Muscle layer of duodenum (tissue), 2 donors: ENCODE measurements around the gene NHSL1.

Source experiments
- H3K27ac ChIP-seq: one replicate; pipeline ENCODE4 v1.7.0; 2013; ENCODE audit warnings: mild to moderate bottlenecking, low read length
- H3K27me3 ChIP-seq: one replicate; pipeline ENCODE4 v1.7.0; 2013; ENCODE audit warnings: low read depth, mild to moderate bottlenecking, control low read depth, low read length
- H3K36me3 ChIP-seq, 2 donors: one replicate each; pipeline ENCODE4 v1.7.0; 2013; ENCODE audit warnings: low read length in 2 of 2, control low read depth in 1 of 2, mild to moderate bottlenecking in 1 of 2; ENCODE audit not compliant: insufficient read depth in 2 of 2, control insufficient read depth in 1 of 2
- H3K4me1 ChIP-seq, 2 donors: one replicate each; pipeline ENCODE4 v1.7.0; 2013; ENCODE audit warnings: low read length in 2 of 2, mild to moderate bottlenecking in 2 of 2, control low read depth in 1 of 2, moderate library complexity in 1 of 2; ENCODE audit not compliant: insufficient read depth in 2 of 2, control insufficient read depth in 1 of 2
- H3K4me3 ChIP-seq, 2 donors: one replicate each; pipeline ENCODE4 v1.7.0; 2013; ENCODE audit warnings: low read length in 2 of 2, low read depth in 1 of 2, mild to moderate bottlenecking in 1 of 2
- H3K9me3 ChIP-seq, 2 donors: one replicate each; pipeline ENCODE4 v1.7.0; 2013; ENCODE audit warnings: low read length in 2 of 2, control low read depth in 1 of 2, mild to moderate bottlenecking in 1 of 2; ENCODE audit not compliant: control insufficient read depth in 1 of 2
- donor health status: healthy.

The NHSL1 gene, protein sequence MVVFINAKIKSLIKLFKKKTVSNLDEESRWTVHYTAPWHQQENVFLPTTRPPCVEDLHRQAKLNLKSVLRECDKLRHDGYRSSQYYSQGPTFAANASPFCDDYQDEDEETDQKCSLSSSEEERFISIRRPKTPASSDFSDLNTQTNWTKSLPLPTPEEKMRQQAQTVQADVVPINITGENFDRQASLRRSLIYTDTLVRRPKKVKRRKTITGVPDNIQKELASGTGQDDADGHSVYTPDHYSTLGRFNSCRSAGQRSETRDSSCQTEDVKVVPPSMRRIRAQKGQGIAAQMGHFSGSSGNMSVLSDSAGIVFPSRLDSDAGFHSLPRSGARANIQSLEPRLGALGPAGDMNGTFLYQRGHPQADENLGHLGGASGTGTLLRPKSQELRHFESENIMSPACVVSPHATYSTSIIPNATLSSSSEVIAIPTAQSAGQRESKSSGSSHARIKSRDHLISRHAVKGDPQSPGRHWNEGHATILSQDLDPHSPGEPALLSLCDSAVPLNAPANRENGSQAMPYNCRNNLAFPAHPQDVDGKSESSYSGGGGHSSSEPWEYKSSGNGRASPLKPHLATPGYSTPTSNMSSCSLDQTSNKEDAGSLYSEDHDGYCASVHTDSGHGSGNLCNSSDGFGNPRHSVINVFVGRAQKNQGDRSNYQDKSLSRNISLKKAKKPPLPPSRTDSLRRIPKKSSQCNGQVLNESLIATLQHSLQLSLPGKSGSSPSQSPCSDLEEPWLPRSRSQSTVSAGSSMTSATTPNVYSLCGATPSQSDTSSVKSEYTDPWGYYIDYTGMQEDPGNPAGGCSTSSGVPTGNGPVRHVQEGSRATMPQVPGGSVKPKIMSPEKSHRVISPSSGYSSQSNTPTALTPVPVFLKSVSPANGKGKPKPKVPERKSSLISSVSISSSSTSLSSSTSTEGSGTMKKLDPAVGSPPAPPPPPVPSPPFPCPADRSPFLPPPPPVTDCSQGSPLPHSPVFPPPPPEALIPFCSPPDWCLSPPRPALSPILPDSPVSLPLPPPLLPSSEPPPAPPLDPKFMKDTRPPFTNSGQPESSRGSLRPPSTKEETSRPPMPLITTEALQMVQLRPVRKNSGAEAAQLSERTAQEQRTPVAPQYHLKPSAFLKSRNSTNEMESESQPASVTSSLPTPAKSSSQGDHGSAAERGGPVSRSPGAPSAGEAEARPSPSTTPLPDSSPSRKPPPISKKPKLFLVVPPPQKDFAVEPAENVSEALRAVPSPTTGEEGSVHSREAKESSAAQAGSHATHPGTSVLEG (N-terminal part only)

DNA sequence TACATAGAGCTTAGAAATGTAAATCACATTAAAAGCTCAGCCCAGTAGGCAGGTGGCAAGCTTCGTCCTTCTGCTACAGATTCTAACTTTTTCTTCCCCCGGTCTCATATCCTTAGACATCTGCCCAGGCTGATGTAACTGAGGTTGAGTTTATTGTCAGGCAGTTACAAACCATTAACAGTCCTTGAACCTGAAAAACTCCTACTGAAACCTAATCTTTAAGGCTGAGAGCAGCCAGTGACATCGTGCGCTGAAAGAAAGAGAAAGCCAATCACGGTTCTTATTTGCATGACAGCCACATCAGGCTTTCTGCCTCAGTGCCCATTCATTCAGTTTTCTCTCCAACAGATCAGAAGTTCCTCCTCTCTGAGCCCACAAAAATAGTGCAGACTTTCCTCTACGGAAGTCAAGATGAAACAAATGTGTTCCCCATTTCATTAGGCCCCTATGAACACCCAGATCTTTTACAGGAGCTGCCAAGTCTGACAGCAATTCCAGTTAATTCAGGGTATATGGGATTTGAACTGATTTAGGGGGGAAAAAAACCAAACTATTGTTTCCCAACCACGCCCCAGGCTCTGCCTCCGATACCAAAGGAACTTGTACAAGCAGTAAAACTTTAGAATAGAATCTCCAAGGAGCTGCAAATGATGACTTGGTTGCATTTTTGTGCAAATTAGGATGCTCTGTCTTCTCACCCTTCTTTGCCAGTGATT, at the start of gene NHSL1:
Gene NHSL1, minus strand, starts transcription at position 192 of the 716 bp plus-strand sequence. CDS start 204 bp downstream, outside the sequence.
- Histone ChIP-seq H3K4me1 (peaks cover 4 to 10% of the 10 kb centered on the region in 2 donors), H3K9me3 (no peaks in the 10 kb centered on the region)

DNA sequence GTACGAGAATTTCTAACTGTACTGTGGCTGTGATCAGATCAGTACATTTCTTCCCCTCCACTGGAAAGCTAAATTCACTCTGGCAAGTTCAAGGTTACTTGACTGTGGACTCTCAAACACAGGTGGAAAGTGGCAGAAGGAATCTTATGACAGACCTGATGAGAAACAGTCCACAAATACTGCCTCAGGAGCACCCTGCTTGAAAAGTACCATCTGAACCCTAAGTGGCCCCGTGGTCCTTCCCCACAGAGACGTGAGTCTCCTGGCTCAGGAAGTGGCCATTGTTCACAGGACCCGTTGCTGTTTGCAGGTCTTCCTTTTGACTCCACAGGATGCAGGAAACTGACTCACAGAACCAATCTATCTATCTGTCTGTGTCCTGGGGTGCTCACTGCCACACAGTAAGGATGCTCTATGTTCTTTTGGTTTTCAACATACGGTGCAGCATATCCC, 47.5 kb upstream of the NHSL1 start:
- no peak overlapping the region for H3K4me3 ChIP-seq
- no peaks in the 10 kb centered on the region for H3K36me3 ChIP-seq
- H3K27me3 ChIP-seq: no peaks in the 10 kb centered on the region
- H3K9me3 ChIP-seq: no peaks in the 10 kb centered on the region
- peaks cover 4 to 12% of the 10 kb centered on the region in 2 donors for H3K4me1 ChIP-seq
- no peak overlapping the region for H3K27ac ChIP-seq

More for the DNA sequence above, at the start of gene NHSL1:
- H3K36me3 ChIP-seq: no peaks in the 10 kb centered on the region
- H3K4me3 ChIP-seq: peak within 1 kb of the TSS in 1 of 2 donors; percentile 37
- no peaks in the 10 kb centered on the region for H3K27me3 ChIP-seq
- H3K27ac ChIP-seq: peak within 1 kb of the TSS; percentile 72

DNA sequence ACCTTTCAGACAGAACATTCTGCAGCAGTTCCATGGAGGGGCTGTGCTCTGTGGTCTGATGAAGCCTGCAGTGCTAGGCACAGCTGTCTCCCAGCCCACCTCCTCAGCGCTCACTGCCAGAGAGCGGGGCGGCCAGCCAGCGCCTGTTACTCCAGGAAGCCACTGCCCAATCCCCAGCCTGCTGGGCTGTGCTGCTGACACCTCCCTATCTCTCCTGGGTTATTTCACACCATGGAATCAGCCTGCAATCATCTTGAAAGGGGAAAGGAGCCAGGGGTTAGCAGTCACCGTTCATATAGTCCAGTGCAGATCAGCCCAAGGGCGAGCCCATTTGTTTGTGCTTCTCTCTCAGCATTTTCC, 46.3 kb upstream of the NHSL1 start:
- H3K36me3 ChIP-seq: no peaks in the 10 kb centered on the region
- H3K27me3 ChIP-seq: no peaks in the 10 kb centered on the region
- peak overlapping the region; percentile 34 to 54 for H3K4me3 ChIP-seq
- no peaks in the 10 kb centered on the region for H3K9me3 ChIP-seq
- H3K4me1 ChIP-seq: peaks cover 4 to 19% of the 10 kb centered on the region in 2 donors
- H3K27ac ChIP-seq: peak overlapping the region; percentile 32

DNA sequence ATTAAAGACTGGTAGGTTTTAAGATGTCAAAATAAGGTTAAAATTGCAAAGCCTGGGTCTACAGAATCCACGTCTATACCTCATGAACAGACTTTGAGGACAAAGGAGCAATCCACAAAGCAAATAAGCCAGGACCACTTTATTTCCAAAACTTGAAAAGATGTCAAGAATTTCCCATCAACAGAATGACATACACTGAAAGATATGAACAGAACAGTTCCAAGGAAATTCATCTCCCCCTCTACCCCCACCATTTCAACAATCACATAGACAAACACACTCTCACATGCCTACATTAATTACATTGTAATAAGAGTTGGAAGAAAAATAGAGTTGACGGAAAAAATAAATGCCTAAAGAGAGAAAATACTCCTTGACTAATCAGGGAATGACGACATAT, 45.2 kb upstream of the NHSL1 start:
- Histone ChIP-seq H3K4me3 (peak overlapping the region in 1 of 2 donors; percentile 54), H3K9me3 (no peaks in the 10 kb centered on the region), H3K4me1 (peaks cover 10 to 28% of the 10 kb centered on the region in 2 donors), H3K27me3 (no peaks in the 10 kb centered on the region), H3K27ac (no peak overlapping the region), H3K36me3 (no peaks in the 10 kb centered on the region)

DNA sequence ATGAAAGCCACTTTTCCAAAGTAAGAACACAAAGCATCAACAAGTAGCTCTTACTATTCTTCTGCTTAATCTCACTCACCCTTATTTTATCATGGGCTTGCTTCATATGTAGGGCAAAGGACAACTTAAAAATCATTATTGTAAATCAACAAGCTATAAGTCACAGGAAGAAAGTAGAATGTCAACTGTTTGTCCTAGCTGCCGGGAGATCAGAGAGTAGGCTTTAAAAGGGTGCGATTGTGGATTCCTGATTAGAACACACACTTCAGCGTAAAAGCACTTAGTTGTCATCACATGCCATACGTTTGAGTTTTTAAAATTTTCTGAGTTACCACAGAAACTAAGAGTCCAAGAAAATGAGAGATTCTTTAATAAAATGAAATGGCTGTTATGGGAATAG, 44.4 kb upstream of the NHSL1 start:
- Histone ChIP-seq H3K4me3 (no peak overlapping the region), H3K4me1 (peaks cover 10 to 31% of the 10 kb centered on the region in 2 donors), H3K27ac (peak overlapping the region; percentile 17), H3K27me3 (no peaks in the 10 kb centered on the region), H3K9me3 (no peaks in the 10 kb centered on the region), H3K36me3 (no peaks in the 10 kb centered on the region)

DNA sequence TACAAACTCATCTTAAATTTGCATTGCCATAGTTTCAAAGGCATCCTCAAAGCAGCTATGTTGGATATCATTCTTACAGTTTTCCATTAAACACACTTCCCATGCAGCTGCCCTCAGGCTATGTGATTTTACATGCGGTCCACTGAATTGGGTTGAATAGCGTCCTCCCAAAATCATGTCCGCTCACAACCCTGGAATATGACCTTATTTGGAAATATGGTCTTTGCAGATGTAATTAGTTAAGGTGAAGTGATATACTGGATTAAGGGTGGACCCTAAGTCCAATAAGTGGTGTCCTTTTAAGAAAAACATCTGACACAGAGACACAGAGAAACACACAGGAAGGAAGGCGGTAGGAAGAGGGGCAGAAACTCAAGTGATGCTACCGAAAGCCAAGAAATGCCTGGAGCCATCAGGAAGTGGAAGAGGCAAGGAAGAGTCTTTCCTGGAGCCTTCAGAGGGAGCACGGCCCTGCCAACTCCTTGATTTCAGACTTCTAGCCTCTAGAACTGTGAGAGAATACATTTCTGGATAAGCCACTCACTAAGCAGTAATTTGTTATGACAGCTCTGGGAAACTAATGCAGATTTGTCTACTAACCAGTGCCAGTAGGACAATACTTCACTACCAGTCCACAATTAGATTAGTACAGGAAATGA, 42.7 kb upstream of the NHSL1 start:
- Histone ChIP-seq H3K27ac (peak overlapping the region; percentile 75), H3K4me1 (peaks cover 10 to 35% of the 10 kb centered on the region in 2 donors), H3K27me3 (no peaks in the 10 kb centered on the region), H3K9me3 (no peaks in the 10 kb centered on the region), H3K36me3 (no peaks in the 10 kb centered on the region), H3K4me3 (peak overlapping the region in 1 of 2 donors; percentile 9)

DNA sequence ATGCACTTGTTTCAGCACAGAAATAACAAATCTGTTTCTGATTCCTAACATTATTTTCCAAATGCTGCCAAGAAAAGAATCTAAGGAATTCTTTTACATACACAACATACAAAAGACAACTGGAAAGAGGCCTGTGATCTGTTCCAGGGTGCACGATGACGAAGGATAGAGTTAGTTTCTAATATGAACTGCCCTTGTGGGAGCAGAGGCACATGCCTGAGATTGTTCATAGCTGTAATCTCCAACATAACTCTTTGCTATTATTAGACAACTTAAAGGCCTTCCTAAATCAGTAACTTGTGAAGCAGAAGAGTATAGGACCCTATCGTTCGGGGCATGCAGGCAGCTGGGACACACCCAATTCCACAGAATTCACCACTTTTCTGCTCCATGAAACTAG, 41.2 kb upstream of the NHSL1 start:
- Histone ChIP-seq H3K27me3 (no peaks in the 10 kb centered on the region), H3K4me1 (peaks cover 11 to 36% of the 10 kb centered on the region in 2 donors), H3K36me3 (no peaks in the 10 kb centered on the region), H3K4me3 (no peak overlapping the region), H3K27ac (peak overlapping the region; percentile 70), H3K9me3 (no peaks in the 10 kb centered on the region)

DNA sequence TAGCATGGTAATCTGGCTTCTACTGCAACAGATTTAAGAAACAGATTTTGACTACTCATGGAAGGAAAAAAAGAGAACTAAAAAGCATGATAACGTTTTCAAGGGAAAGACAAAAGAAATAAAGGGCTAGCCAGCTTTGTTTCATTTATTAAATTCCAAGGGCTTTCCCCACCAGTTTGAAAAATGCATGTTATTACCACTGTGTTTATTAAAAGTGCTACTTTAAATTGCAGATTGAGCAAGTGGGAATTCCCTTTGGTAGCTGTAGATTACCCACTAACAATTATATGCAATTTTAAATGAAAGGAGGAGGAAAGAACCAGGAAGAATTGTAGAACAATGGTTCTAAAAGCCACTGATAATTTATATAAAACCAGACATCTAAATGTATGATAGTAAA, 40.6 kb upstream of the NHSL1 start:
- H3K27ac ChIP-seq: peak overlapping the region; percentile 59
- H3K4me3 ChIP-seq: no peak overlapping the region
- no peaks in the 10 kb centered on the region for H3K27me3 ChIP-seq
- no peaks in the 10 kb centered on the region for H3K9me3 ChIP-seq
- peaks cover 11 to 38% of the 10 kb centered on the region in 2 donors for H3K4me1 ChIP-seq
- H3K36me3 ChIP-seq: no peaks in the 10 kb centered on the region

DNA sequence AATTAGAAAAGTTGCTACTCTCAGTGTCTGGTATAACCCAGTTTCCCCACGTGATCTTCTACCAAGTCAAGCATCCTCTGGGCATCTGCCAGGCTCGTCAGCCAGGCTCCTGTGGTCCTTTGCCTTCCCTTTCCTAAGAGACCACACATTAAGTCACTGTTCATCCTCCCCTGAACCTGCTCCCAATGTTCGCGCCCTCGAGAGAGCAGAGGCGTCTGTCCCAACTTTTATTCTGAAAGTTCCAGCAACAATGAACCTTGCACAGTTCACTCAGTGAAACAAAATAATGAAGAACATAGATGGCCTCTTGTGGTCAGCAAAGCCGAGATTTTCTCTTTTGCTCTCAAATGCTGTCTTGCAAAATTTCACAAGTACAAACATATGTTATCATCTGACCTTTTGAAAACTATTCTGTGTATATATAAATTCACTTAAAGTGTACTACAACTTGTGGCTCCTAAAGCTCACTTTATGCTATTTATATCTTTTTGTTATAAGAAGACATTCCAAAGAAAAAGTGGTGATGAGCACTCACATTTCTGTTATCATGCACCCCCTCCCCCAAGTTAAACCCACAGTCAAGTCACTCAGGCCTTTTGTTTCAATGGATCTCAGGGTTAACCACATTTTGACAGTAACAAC, 39.2 kb upstream of the NHSL1 start:
- H3K36me3 ChIP-seq: no peaks in the 10 kb centered on the region
- no peaks in the 10 kb centered on the region for H3K27me3 ChIP-seq
- peak overlapping the region; percentile 26 for H3K27ac ChIP-seq
- no peak overlapping the region for H3K4me3 ChIP-seq
- no peaks in the 10 kb centered on the region for H3K9me3 ChIP-seq
- peaks cover 11 to 38% of the 10 kb centered on the region in 2 donors for H3K4me1 ChIP-seq

DNA sequence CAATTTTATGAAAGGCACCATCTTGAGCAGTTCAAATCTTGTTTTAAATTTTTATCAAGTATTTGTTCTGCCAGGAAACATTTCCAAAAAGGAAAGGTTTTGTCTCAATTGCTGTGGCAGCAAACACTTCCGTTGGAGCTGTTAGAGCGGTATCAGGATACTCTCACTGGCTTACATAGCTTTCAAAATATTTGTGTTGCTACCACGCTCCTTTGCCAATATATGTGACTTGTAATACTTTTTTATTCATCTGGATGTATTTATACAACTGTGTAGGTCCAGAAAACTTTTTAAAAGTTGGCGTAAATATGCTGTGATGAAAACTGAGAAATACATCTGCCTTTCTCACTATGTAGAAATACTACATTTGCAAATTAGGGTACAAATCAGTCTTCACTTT, 37.8 kb upstream of the NHSL1 start:
- Histone ChIP-seq H3K36me3 (no peaks in the 10 kb centered on the region), H3K9me3 (no peaks in the 10 kb centered on the region), H3K27me3 (no peaks in the 10 kb centered on the region), H3K4me3 (no peak overlapping the region), H3K4me1 (peaks cover 11 to 37% of the 10 kb centered on the region in 2 donors), H3K27ac (no peak overlapping the region)
